GM19043 (cell line): ENCODE results near the gene PIP5KL1.

Experiments used
- ATAC-seq: cut with Tn5 transposase; IDR thresholded peaks from one replicate; pipeline ENCODE4 v1.9.1; 2021; ENCODE audit warnings: low read depth; ENCODE audit not compliant: unreplicated experiment

The PIP5KL1 gene

GRCh38 chr9:127876026-127876763 is 54.4 kb downstream of the PIP5KL1 start:
- ATAC-seq = no peak

GRCh38 chr9:127875306-127875966 is 55.1 kb downstream of the PIP5KL1 start:
- no peak for ATAC-seq

- no peak for ATAC-seq
Observed at GRCh38 chr9:127874301-127875221, 56.0 kb downstream of the PIP5KL1 start.

DNA sequence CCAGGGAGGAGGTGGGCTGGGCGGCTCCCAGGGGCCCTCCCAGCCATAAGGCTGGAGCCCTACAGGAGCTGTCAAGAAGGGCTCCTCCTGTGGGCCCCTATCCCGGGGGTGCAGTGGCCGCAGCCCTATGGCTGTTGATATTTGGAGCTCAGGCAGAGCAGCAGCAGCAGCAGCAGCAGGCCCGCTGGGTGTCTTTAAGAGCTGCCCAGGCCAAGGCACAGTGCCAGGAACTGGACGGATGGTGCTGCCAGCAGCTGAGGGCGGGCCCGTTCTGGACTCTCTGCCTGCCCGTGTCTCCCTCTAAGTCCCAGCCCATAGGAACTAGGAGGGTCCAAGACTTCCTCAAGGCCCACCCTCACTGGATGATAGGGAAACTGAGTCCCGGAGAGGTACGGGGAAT is 56.7 kb downstream of the PIP5KL1 start:
- no peak for ATAC-seq

DNA sequence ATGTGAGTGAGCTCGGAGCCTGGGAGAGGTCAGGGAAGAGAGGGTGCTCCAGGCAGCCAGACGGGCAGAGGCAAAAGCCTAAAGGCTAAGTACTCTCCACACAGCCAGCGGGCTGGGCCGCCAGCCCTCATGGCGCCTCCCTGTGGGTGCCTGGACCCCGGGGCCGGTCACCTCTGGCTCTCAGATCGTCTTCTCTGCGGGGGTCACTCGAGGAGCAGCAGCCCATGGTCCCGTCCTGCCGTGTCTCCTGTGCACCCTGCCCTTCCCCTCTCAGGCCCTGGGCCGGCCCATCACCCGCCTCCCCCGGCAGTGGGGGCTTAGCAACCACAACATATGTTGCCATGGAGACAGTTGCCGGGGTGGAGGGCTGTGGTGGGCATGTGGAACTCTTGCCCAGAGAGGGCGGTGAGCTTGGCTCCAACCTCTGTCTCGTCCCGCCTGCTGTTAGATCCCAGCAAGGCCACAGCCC is 57.3 kb downstream of the PIP5KL1 start:
- ATAC-seq = no peak

- no peak for ATAC-seq
Observed at GRCh38 chr9:127872369-127873222, 58.0 kb downstream of the PIP5KL1 start.

DNA sequence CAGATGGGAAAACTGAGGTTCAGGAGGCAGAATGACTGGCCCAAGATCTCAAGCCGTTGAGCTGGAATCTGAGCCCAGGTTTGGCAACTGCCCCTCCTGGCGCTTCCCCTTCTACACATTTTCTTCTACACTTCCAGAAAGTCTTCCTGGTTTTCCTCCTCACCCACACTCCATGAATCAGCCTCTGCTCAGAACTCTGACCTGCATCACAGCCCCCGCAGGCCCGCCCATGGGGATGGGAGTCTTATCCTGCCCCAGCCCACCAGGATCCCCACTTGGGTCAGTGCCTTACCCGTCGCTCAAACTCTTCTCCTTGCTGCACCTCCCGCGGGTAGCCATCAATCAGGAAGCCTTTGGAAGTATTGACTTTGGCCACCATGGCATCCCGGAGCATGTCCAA is 59.0 kb downstream of the PIP5KL1 start:
- no peak for ATAC-seq

- no peak for ATAC-seq
Observed at GRCh38 chr9:127870887-127871286, 59.7 kb downstream of the PIP5KL1 start.
